GM21576 (cell line): ENCODE measurements around the gene PNPLA6.

ENCODE experiments used
- ATAC-seq: cut with Tn5 transposase; IDR thresholded peaks from one replicate; pipeline ENCODE4 v1.9.1; 2021; ENCODE audit warnings: mild to moderate bottlenecking, moderate library complexity; ENCODE audit not compliant: unreplicated experiment

PNPLA6 gene

DNA sequence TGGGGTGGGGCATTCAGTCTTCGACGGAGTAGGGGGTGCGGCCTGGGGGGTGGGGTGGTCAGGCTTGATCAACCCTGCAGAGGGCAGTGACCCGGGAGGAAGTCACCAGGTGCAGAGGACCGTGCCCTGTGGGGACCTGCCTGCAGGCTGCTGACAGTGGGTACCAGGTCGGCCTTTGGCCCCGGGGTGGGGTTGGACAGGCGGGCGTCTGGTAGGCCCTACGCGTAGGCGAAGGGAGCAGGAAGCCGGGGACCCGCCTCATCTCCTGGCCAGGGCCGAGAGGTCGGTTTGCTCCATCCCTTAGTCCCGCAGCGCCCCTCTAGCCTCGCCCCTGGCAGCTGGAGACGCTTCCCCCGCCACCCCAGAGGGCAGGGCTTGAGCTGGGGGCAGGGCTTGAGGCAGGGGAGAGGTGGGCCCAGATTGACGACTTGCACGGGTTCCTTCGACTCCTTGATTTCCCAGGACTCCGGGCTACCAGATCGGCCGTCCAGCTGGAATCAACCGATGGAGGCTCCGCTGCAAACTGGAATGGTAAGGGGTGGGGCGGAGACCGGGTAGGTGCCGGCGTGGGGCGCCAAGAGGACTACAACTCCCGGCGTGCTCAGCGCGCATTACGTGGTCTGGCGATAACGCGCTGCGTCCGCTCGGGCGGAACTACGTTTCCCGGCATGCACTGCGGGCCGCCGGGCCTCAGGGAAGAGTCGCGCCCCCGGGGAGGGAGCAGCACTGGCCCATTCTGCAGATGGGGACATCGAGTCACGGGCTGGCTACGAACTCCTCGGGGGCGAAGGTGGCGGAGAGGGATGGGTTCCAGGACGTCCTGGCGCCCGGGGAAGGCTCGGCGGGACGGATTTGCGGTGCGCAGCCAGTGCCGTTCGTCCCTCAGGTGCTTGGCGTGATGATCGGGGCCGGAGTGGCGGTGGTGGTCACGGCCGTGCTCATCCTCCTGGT, at the start of gene PNPLA6:
TSS of gene PNPLA6 (plus strand) at position 671 of the 951 bp plus-strand sequence. CDS start at position 743, 72 bp downstream.
- peak; percentile 69 for ATAC-seq

DNA sequence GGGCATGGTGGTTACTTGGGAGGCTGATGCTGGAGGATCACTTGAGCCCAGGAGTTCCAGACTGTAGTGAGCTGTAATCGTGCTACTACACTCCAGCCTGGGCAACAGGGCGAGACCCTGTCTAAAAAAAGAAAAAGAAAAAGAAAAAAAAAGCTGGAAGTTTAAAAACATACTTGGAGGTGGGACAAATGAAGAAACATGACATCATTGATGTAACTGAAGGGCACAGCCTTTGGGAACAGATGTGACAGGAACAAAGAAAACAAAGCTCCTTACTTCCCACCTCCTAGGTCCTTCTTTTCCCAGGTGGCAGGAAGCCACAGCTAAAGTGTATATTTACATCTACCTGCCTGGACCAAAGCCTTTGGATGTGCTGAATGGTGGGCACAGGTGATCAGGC, 48.6 kb upstream of the PNPLA6 start:
- ATAC-seq = no peak

DNA sequence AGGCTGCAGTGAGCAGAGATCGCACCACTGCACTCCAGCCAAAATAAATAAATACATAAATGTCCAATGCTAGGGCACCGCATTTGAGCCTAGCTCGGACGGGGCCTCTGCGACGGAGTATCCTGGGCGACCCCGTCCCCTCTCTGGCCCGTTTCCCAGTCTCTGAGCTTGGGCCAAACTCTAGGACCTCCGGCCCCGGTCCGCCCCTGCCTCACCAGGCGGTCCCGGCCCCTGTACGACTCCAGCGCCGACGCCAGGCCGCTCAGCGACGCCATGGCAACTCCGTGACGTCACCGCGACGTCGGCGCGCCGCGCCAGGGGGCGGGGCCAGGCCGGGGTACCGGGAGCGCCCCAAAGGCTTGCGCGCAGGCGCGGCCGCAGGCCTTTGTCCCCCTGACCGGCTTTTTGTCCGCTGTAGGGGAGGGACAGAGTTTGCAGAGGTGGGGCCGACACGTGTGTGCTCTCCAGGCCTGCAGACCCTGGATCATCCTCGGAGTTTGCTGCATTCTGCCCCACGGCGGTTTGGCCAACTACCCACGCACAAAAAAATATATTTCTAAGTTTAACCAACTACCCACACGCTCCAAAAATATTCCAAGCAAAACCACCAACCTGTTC, 46.7 kb upstream of the PNPLA6 start, which contains the start of gene PEX11G:
TSS of gene PEX11G (minus strand) at position 300 of the 618 bp plus-strand sequence. CDS start at position 275, 25 bp downstream.
- peak; percentile 53 for ATAC-seq

DNA sequence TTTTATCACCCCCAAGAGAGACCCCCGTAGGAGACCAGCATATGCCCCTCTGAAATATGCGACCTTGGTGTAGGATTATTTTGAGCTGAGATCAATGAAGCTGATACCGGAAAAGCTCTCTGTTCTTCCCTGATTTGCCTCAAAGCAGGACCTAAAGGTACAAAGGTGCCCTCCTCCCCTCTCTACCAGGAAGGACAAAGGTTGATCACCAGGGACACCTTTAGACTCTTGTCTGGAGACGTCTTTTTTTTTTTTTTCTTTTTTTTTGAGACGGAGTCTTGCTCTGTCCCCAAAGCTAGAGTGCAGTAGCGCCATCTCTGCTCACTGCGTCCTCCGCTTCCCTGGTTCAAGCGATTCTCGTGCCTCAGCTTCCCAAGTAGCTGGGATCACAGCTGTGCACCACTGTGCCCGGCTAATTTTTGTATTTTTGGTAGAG, 45.9 kb upstream of the PNPLA6 start:
- no peak for ATAC-seq

DNA sequence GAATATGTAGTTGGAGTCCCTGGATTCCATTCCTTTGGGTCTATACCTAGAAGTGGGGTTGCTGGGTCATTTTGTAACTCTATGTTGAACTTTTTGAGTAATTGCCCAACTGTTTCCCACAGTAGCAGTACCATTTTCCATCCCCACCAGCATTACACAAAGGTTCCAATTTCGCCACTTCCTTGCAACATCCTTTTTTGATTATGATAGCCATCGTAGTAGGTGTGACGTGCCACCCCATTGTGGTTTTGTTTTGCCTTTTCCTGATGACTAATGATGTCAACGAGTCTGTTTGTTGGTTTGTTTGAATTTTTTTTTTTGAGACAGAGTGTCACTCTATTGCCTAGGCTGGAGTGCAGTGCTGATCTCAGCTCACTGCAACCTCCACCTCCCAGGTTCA, 43.4 kb upstream of the PNPLA6 start:
- no peak for ATAC-seq

DNA sequence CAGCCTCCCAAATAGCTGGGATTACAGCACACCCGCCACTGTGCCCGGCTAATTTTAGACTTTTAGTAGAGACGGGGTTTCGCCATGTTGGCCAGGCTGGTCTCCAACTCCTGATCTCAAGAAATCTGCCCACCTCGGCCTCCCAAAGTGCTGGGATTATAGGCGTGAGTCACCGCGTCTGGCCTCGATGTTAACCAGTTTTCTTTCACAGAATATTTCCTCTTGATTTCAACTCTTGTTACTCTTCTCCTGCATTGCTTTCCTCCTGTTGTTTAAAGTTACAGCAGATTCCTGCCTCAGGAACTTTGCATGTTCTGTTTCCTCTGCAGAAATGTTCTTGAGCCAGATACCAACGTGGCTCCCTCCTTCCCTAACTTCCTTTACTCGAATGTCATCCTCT, 43.0 kb upstream of the PNPLA6 start:
- ATAC-seq = no peak

DNA sequence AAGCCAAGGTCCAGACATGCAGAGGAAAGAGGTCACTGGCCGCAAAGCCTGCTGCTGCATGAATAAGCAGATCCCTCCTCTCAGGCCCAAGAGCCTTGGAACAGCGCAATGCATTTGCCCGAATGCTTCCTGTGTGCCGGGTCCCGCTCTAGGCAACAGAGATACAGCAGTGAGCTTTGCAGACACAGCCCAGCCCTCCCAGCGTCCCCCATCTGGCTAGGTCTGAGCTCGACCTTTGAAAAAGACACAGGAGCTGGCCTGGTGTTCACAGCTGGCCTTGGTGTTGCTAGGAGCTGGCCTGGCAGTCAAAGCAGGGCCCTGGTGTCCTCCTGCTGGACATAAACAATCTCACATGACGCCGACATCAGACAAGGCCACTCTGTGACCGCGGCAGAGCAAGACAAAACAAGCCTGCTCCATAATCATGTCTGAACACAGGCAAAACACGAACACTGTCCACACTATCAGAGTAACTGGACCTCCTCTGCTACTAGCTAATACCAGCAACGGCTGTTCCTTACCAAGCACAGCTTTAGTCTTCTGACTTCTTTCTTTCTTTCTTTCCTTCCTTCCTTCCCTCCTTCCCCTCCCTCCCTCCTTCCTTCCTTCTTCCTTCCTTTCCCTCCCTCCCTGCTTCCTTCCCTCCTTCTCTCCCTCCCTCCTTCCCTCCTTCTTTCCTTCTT, 41.0 kb upstream of the PNPLA6 start:
- ATAC-seq = no peak

DNA sequence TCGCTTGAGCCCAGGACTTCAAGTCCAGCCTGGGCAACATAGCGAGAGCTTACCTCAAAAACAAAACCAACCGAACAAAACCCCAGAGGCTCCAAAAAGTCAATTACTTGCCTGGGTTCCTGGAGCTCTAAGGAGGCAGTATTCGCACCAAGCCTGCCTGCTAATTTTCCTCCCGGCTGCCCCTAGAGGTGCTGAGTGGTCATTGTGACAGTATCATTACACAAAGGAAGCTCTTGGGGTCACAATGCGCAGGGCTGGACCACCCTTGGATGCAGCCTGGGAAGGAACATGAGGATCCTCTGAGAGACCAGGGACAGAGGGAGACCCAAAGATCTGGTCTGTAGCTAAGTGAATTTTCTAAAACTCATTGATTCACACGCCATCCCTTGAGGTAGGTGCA, 38.2 kb upstream of the PNPLA6 start:
- ATAC-seq = no peak

DNA sequence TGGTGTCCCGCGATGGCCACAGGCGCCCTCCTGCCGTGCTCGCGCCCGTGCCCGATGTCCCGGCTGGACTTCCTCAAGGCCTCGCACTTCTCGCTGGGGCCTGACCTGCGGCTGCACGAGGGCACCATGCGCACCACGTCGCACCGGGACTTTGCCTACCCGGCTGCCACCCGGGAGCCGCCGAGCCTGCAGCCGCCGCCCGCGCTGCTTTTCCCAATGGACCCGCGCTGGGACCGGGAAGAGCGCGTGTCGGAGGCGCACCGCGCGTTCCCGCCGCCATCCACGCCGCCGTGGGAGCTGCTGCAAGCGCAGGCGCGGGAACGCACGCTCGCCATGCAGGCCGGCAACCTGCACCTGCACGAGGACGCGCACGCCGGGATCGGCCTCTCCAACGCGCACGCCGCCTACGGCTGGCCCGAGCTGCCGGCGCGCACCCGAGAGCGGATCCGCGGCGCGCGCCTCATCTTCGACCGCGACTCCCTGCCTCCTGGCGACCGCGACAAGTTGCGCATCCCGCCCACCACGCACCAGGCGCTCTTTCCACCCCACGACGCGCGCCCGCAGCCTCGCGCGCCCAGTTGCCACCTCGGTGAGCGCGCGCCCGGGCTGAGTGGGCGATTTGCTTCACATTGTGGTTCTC, 34.6 kb upstream of the PNPLA6 start:
- ATAC-seq = no peak

DNA sequence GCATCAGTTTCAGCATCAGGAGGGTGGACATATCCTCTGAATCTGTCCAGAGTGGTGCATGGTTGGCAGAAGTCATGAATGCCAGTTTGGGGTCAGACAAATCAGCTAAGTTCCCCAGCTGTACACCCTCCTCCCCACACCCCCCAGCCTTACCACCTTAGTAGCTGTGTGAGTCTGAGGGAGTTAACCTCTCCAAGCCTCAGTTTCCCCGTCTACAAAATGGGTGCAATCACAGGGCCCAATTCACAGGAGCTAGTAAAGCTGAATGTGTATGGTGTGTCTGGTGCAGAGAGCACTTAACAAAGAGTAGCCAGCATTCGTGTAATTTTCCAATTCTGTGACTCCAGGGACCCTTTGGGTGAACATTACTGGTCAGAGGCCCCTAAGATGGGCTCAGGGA, 33.0 kb upstream of the PNPLA6 start:
- ATAC-seq = no peak

DNA sequence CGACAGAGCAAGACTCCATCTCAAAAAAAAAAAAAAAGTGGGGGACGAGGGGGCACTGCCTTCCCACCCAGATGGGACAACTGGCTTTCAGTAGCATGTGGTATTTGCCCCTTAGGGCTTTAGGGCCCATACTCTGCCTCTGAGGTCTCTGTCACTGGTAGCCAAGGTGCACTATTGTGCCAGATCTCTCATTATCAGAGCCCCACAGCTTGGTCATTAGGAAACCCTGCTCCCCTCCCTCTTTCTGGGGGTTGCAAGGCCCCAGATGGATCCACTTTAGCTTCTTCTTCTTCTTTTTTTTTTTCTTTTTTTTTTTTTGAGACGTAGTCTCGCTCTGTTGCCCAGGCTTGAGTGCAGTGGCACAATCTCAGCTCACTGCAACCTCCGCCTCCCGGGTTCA, 30.8 kb upstream of the PNPLA6 start:
- ATAC-seq = no peak

DNA sequence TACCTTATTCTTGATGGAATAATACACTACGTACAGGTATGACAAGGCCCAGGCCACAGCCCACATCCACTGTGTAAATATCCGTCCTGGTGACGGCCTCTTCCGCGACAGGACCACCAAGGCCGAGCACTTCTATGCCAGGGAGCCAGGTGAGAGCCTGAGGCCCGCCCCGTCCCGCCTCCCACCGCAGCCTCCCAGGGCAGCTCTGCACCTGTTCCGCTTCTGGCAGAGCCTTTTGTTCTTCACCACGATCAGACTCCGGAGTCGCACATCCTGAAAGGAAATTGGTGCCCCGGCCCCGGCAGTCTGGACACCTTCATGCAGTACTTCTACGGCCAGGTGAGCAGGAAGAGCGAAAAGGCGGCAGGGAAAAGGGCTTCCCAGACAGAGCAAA, 30.2 kb upstream of the PNPLA6 start:
- no peak for ATAC-seq

DNA sequence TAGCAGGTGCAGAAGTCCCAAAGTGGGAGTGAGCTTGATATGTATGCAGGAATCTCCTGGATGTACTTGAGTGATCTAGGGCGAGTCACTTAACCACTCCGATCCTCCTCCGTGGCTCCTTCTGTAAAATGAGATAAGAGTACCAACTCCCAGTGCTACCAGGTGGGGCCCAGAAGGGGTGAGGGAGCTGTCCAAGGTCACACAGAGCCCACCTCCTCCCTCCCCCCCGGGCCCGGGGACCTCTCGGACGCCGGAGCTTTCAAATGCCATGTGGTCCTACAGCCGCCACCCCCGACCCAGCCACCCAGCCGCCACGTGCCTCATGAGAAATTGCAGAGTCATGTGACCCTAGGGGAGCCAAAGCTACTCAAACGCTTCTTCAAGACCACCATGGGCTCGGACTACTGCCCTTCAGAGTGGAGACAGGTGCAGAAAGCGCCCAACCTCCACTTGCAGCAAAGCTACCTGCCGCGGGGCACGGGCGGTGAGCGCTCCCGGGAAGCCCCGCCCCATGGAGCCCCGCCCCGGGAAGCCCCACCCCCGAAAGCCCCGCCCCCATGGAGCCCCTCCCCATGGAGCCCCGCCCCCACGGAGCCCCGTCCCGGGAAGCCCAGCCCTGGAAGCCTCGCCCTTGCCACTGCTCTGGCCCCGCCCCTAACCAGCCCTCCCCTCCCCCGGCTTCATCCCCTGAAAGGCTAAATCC, 29.7 kb upstream of the PNPLA6 start:
- no peak for ATAC-seq

DNA sequence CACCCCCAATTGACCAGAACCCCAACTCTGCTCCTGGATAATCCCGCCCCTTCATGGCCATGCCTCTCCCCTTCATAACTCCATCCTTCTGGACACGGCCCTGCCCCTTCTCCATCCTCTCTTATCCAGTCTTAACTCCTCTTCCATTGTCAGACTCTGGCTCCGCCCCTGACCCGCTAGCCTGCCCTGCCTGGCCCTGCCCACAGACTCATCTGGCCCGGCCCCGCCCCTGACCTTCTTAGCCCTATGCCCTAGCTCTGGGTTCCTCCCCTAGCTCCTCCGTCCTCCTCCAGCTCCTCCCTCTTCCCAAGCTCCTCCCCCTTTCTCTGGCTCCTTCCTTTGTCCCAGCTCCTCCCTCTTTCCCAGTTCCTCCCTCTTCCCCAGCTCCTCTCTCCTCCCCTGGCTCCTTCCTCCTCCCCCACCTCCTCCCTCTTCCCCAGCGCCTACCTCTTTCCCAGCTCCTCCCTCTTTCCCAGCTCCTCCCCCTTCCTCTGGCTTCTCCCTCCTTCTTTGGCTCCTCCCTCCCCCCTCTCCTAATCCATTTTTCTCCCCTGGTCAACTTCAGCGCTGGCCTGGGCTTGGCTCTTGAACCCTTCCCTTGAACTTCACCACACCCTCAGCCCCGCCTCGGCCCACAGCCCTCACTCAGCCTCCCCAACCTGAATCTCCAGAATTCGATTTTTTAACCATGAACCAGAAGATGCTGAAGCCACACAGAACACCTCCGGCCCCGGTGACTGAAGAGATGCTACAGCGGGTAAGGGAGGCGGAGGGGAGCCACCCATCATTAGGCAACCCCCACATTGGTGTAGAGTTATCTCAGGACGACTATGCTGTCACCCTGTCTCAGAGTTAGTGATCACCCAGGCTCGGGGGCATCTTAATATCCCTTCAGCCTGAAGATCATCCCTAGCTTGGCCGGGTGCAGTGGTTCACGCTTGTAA, 28.9 kb upstream of the PNPLA6 start:
- no peak for ATAC-seq

DNA sequence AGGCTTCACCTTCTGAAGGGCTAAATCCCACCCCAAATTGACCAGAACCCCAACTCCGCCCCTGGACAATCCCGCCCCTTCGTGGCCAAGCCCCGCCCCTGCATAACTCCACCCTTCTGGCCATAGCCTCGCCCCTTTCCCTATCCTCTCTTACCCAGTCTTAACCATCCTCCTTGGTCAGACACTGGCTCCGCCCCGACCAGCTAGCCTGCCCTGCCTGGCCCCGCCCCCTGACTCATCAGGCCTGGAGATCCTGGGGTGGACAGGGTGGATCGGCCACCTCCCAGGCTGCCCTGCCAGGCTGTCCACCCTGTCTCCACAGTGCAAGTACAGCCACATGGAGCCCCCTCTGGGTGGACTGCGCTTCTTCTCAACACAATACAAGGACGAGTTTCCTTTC, 27.6 kb upstream of the PNPLA6 start:
- no peak for ATAC-seq

DNA sequence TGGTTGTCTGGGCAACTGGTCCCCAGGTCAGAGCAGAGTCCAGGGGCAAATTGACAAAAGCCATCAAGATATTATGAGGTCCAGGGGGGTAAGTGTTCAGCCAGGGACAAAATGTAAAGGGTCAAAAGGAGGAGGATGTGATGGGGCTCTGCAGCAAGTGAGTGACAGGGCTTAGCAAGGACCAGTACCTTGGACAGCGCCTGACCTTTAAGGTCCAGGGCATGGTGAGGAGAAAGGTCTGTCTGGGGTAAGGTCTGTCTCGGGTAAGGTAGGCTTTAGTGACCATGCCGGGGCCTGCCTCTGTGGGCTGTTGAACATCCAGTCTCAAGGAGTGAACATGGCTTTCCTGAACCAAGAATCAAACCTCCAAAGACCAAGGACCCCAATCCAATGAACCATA, 25.9 kb upstream of the PNPLA6 start:
- no peak for ATAC-seq

DNA sequence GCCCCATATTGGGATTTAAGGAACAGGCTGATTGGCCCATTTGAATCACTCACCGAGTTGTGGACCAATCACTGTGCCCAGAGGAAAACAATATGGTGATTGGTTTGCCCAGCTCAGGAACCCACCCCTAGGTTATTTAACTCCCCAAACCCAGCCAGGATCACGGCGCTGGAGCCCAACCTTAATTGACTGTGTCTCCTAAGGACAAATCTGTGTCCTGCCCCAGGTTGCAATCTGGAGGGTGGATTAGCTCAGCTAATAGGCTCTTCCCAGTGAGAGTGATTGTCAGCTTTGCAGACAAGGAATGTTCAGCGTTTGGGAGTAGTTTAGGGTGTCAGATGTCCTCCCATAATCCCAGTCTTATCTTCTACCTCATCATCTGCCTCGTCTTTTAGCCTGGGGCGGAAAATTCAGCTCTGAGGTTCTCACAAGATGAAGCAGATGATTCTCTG, 23.1 kb upstream of the PNPLA6 start:
- no peak for ATAC-seq

DNA sequence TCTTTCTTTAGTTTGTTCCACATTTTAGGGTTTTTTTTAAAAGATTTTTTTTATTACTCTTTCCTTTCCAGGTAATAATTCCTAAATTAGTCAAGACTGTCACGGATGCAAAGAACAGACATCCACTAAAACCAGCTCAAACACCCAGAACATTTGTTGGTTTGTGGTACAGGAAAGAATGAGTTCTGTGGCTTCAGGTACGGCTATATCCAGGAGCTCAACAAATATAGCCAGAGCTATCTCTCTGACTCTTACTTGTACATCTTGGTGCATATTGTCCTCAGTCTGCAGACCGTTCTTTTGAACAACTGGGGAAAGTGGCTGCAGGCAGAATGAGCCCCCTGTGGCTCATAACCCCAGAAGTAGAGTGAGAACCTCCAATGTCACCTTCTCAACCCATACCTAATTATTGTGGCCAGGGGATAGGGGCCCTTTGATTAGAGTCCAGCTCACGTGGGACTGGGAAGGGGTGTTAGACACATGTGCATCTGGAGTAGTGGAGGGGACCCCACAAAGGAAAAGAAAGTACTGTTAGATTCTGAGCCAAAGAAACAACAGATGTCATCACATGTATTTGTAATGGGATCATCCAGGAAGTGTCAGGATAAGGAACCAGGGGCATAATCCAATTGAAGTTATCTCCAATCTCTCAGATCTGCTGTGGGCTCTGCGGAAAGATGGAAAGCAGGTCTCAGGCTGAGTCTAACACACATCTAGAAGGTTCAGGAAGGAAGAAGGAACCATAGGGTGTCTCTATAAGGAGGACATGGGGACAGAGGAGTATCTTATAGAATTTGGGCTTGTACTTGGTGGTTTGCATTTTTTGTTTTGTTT, 21.5 kb upstream of the PNPLA6 start:
- no peak for ATAC-seq
